Chondrocyte (in vitro differentiated cells): ENCODE measurements around the gene DPYD. TPM values are rescaled to one million over a fixed set of nuclear protein-coding genes. Genes with fewer than 3 reads are reported as not detected.

Experiments
- DNase-seq: peaks from one replicate; pipeline ENCODE4 v3.0.0; 2021; ENCODE audit warnings: mixed read lengths, low spot score
- H3K27ac Mint-ChIP-seq: one replicate; pipeline ENCODE4 v1.8.0; 2021; ENCODE audit warnings: mild to moderate bottlenecking, moderate library complexity, mixed read lengths; ENCODE audit not compliant: unreplicated experiment
- H3K27me3 Mint-ChIP-seq: 2 replicates; pipeline ENCODE4 v1.8.0; 2021; ENCODE audit warnings: low read depth, mixed read lengths
- H3K36me3 Mint-ChIP-seq: 2 replicates; pipeline ENCODE4 v1.8.0; 2021; ENCODE audit warnings: low read depth, mixed read lengths
- H3K4me1 Mint-ChIP-seq: 2 replicates; pipeline ENCODE4 v1.8.0; 2021; ENCODE audit warnings: low read depth, mild to moderate bottlenecking, mixed read lengths
- H3K4me3 Mint-ChIP-seq: one replicate; pipeline ENCODE4 v1.8.0; 2021; ENCODE audit warnings: mild to moderate bottlenecking, moderate library complexity, mixed read lengths; ENCODE audit not compliant: unreplicated experiment
- H3K9me3 Mint-ChIP-seq: 2 replicates; pipeline ENCODE4 v1.8.0; 2021; ENCODE audit warnings: low read depth, mixed read lengths
- total RNA-seq: library from RNA; stranded (reverse); gene quantifications from 3 replicates; pipeline ENCODE4 v1.2.1, GENCODE V29; 2021
- TF ChIP-seq, protein P1 (sequence below): fragments of 200-600 bp; sonication (generic); IDR thresholded peaks from 2 replicates; pipeline ENCODE4 v1.5.0; 2021; ENCODE audit warnings: antibody characterized with exemption, mild to moderate bottlenecking, moderate library complexity

DPYD gene
- total RNA-seq, 1 donor from 2014 or later, result 5.3 TPM

DNA sequence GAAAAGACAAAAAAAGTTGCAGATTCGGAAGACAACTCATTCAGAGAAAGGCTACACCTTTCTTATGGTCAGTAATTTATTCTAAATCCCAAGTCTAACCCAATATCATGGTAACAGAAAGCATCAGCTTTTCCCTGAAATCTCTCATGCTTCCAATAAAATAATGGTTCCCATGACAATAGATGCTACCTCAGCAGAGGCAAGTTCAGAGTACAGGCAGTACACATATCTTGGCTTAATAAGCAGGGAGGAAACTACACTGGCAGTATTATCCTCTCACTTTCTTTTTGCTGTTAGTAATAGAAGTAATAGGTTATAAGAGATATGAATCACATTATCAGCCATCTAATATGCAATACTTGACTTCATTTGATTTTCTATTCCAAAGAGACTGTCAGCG, 137.1 kb downstream of the DPYD start:
- H3K4me3 Mint-ChIP-seq, result no peak overlapping the region
- no peaks in the 10 kb centered on the region for H3K27me3 Mint-ChIP-seq
- peaks cover 12% of the 10 kb centered on the region for H3K4me1 Mint-ChIP-seq
- DNase-seq, result no peak
- no peaks in the 10 kb centered on the region for H3K36me3 Mint-ChIP-seq
- TF ChIP-seq, protein P1, sequence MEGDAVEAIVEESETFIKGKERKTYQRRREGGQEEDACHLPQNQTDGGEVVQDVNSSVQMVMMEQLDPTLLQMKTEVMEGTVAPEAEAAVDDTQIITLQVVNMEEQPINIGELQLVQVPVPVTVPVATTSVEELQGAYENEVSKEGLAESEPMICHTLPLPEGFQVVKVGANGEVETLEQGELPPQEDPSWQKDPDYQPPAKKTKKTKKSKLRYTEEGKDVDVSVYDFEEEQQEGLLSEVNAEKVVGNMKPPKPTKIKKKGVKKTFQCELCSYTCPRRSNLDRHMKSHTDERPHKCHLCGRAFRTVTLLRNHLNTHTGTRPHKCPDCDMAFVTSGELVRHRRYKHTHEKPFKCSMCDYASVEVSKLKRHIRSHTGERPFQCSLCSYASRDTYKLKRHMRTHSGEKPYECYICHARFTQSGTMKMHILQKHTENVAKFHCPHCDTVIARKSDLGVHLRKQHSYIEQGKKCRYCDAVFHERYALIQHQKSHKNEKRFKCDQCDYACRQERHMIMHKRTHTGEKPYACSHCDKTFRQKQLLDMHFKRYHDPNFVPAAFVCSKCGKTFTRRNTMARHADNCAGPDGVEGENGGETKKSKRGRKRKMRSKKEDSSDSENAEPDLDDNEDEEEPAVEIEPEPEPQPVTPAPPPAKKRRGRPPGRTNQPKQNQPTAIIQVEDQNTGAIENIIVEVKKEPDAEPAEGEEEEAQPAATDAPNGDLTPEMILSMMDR, result no peak
- H3K9me3 Mint-ChIP-seq, result no peaks in the 10 kb centered on the region
- H3K27ac Mint-ChIP-seq, result no peak overlapping the region

DNA sequence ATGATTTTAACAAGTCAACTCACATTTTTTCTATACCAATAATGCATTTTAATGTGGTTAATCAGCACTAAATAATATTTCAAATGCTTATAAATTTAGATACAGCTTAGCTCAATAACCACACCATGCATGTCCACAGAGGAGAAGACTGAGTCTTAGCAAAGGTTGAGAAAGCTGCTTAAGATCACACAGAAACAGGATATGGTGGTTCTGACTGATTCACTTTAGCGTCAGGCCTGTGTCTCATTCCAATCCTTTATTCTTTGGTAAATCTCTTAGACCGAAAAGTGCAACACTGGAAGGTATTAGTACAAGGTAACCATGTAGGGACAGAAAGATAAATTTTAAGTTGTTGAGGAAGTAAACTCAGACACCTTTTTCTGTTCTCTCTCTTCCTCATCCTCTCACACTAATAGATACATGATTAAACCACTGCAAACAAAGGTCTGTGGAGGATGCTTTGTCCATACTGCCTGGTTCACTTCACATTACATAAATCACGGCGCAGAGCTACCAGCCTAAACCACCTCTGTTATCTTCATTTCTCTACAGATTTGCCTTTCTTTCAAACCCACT, 139.0 kb downstream of the DPYD start:
- TF ChIP-seq, protein P1, result no peak
- Mint-ChIP-seq H3K27ac (no peak overlapping the region), H3K4me3 (no peak overlapping the region), H3K27me3 (no peaks in the 10 kb centered on the region), H3K4me1 (peaks cover 6% of the 10 kb centered on the region), H3K36me3 (no peaks in the 10 kb centered on the region), H3K9me3 (no peaks in the 10 kb centered on the region)
- no peak for DNase-seq

DNA sequence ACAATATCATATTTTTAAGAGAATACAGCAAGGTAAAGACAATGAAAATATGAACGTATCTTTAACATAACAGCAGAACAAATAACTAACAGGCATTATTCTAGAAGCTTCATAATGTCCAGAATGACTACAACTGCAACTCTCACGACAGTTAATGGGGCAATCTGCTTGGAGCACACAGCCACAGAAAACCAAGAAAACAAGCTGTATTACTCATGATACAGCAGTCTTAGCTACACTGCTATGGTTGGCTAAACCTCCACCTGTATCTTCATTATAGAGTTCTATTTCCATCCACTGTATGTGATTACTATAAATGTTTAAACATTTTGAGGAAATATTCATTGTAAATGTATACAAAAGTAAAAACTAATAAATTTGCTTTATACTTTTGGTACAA, 139.9 kb downstream of the DPYD start:
- DNase-seq, result no peak
- H3K4me1 Mint-ChIP-seq, result no peaks in the 10 kb centered on the region
- H3K9me3 Mint-ChIP-seq, result no peaks in the 10 kb centered on the region
- H3K27me3 Mint-ChIP-seq, result no peaks in the 10 kb centered on the region
- no peaks in the 10 kb centered on the region for H3K36me3 Mint-ChIP-seq
- TF ChIP-seq, protein P1, result no peak
- H3K27ac Mint-ChIP-seq, result no peak overlapping the region
- no peak overlapping the region for H3K4me3 Mint-ChIP-seq

DNA sequence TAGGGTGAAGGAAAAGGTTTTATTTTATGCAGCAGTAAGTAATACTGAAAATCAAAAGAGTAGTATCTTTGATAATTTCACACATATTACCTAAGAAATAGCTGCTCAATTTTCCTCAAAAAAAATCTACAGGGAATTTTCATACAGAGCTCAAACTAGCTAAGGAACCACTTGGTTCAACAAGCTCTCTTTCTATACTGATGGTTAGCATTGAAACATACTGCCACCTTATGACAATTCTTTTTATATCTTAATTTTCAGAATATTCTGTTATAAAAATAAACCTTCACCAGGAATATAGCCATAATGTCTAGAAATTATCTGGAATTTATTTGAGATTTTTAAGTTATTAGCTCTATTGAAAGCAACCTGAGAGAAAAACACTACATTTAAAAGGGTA, 142.1 kb downstream of the DPYD start:
- no peak for DNase-seq
- Mint-ChIP-seq H3K4me3 (no peak overlapping the region), H3K4me1 (no peaks in the 10 kb centered on the region), H3K27me3 (no peaks in the 10 kb centered on the region), H3K36me3 (no peaks in the 10 kb centered on the region), H3K27ac (no peak overlapping the region), H3K9me3 (no peaks in the 10 kb centered on the region)
- TF ChIP-seq, protein P1, result peak; percentile 78

DNA sequence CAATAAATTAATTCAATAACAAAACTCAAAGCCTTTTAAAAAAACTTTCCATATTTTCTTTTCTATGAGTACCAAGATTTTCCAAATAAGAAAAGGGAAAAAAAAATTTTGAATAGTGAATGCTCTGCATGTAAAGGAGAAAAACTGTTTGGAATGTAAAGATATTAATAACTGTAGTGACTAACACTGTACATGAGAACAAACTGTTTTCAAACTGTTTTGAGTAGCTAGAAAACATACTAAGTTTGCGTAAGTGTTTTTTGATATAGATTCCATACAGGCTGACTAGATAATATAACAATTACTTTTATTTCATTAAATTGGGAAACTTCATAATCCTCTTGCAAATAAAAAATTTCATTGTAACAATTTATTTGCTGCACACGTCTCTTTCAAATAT, 150.5 kb downstream of the DPYD start:
- no peaks in the 10 kb centered on the region for H3K9me3 Mint-ChIP-seq
- no peak for DNase-seq
- H3K36me3 Mint-ChIP-seq, result peaks cover 2% of the 10 kb centered on the region
- no peak overlapping the region for H3K27ac Mint-ChIP-seq
- H3K4me3 Mint-ChIP-seq, result no peak overlapping the region
- TF ChIP-seq, protein P1, result no peak
- peaks cover 17% of the 10 kb centered on the region for H3K4me1 Mint-ChIP-seq
- H3K27me3 Mint-ChIP-seq, result no peaks in the 10 kb centered on the region
